Measurements from ENCODE around the gene SPC24.
"Not testable (repeated sequence)": the region's sequence is repeated elsewhere in the genome, so short reads cannot be mapped to it uniquely, and the experiment has no call there.

The SPC24 gene

GRCh38 chr19:11127905-11128304 is 27.7 kb downstream of the SPC24 start:
- Histone ChIP-seq H3K4me3 (ENCODE audit: low read length) (no peak overlapping the region), H3K36me3 (ENCODE audit: control insufficient read depth, insufficient read depth, low read length) (peaks cover 21% of the 10 kb centered on the region), H3K4me1 (ENCODE audit: control insufficient read depth, insufficient read depth, low read length) (no peaks in the 10 kb centered on the region), H3K27ac (ENCODE audit: low read depth, low read length) (no peak overlapping the region), H3K9ac (ENCODE audit: low read length) (no peak overlapping the region), H3K27me3 (ENCODE audit: control insufficient read depth, insufficient read depth, low read length) (no peaks in the 10 kb centered on the region)

- Histone ChIP-seq H3K4me1 (ENCODE audit: control insufficient read depth, insufficient read depth, low read length) (no peaks in the 10 kb centered on the region), H3K9ac (ENCODE audit: low read length) (no peak overlapping the region), H3K27ac (ENCODE audit: low read depth, low read length) (no peak overlapping the region), H3K27me3 (ENCODE audit: control insufficient read depth, insufficient read depth, low read length) (no peaks in the 10 kb centered on the region), H3K36me3 (ENCODE audit: control insufficient read depth, insufficient read depth, low read length) (peaks cover 17% of the 10 kb centered on the region), H3K4me3 (ENCODE audit: low read length) (no peak overlapping the region)
Observed at GRCh38 chr19:11125994-11126685, 29.4 kb downstream of the SPC24 start.

- H3K4me1 ChIP-seq (ENCODE audit: control insufficient read depth, insufficient read depth, low read length); H3K27me3 ChIP-seq (ENCODE audit: control insufficient read depth, insufficient read depth, low read length); H3K27ac ChIP-seq (ENCODE audit: low read depth, low read length); H3K4me3 ChIP-seq (ENCODE audit: low read length); H3K9ac ChIP-seq (ENCODE audit: low read length): not testable (repeated sequence)
- H3K36me3 ChIP-seq (ENCODE audit: control insufficient read depth, insufficient read depth, low read length): peaks cover 17% of the 10 kb centered on the region
Observed at GRCh38 chr19:11124157-11124556, 31.4 kb downstream of the SPC24 start.

GRCh38 chr19:11123114-11123513 is 32.5 kb downstream of the SPC24 start:
- H3K4me1 ChIP-seq (ENCODE audit: control insufficient read depth, insufficient read depth, low read length): no peaks in the 10 kb centered on the region
- peaks cover 19% of the 10 kb centered on the region for H3K36me3 ChIP-seq (ENCODE audit: control insufficient read depth, insufficient read depth, low read length)
- no peak overlapping the region for H3K9ac ChIP-seq (ENCODE audit: low read length)
- H3K27ac ChIP-seq (ENCODE audit: low read depth, low read length): no peak overlapping the region
- H3K27me3 ChIP-seq (ENCODE audit: control insufficient read depth, insufficient read depth, low read length): no peaks in the 10 kb centered on the region
- no peak overlapping the region for H3K4me3 ChIP-seq (ENCODE audit: low read length)

- peaks cover 16% of the 10 kb centered on the region for H3K36me3 ChIP-seq (ENCODE audit: control insufficient read depth, insufficient read depth, low read length)
- H3K27ac ChIP-seq (ENCODE audit: low read depth, low read length); H3K4me3 ChIP-seq (ENCODE audit: low read length); H3K9ac ChIP-seq (ENCODE audit: low read length); H3K4me1 ChIP-seq (ENCODE audit: control insufficient read depth, insufficient read depth, low read length); H3K27me3 ChIP-seq (ENCODE audit: control insufficient read depth, insufficient read depth, low read length): not testable (repeated sequence)
Observed at GRCh38 chr19:11121963-11122362, 33.6 kb downstream of the SPC24 start.

- Histone ChIP-seq H3K4me1 (ENCODE audit: control insufficient read depth, insufficient read depth, low read length) (no peaks in the 10 kb centered on the region), H3K27me3 (ENCODE audit: control insufficient read depth, insufficient read depth, low read length) (no peaks in the 10 kb centered on the region), H3K36me3 (ENCODE audit: control insufficient read depth, insufficient read depth, low read length) (peaks cover 22% of the 10 kb centered on the region), H3K9ac (ENCODE audit: low read length) (no peak overlapping the region), H3K27ac (ENCODE audit: low read depth, low read length) (no peak overlapping the region), H3K4me3 (ENCODE audit: low read length) (no peak overlapping the region)
Observed at GRCh38 chr19:11116507-11116906, 39.1 kb downstream of the SPC24 start.

- no peak overlapping the region for H3K27ac ChIP-seq (ENCODE audit: low read depth, low read length)
- H3K27me3 ChIP-seq (ENCODE audit: control insufficient read depth, insufficient read depth, low read length): no peaks in the 10 kb centered on the region
- H3K4me1 ChIP-seq (ENCODE audit: control insufficient read depth, insufficient read depth, low read length): no peaks in the 10 kb centered on the region
- H3K4me3 ChIP-seq (ENCODE audit: low read length): no peak overlapping the region
- peaks cover 22% of the 10 kb centered on the region for H3K36me3 ChIP-seq (ENCODE audit: control insufficient read depth, insufficient read depth, low read length)
- H3K9ac ChIP-seq (ENCODE audit: low read length): no peak overlapping the region
Observed at GRCh38 chr19:11115895-11116446, 39.6 kb downstream of the SPC24 start.

GRCh38 chr19:11115042-11115441 is 40.5 kb downstream of the SPC24 start:
- Histone ChIP-seq H3K27ac (ENCODE audit: low read depth, low read length) (no peak overlapping the region), H3K9ac (ENCODE audit: low read length) (no peak overlapping the region), H3K36me3 (ENCODE audit: control insufficient read depth, insufficient read depth, low read length) (peaks cover 19% of the 10 kb centered on the region), H3K4me3 (ENCODE audit: low read length) (no peak overlapping the region), H3K27me3 (ENCODE audit: control insufficient read depth, insufficient read depth, low read length) (no peaks in the 10 kb centered on the region), H3K4me1 (ENCODE audit: control insufficient read depth, insufficient read depth, low read length) (no peaks in the 10 kb centered on the region)

GRCh38 chr19:11113140-11113708 is 42.4 kb downstream of the SPC24 start:
- Histone ChIP-seq H3K4me3 (ENCODE audit: low read length) (no peak overlapping the region), H3K27ac (ENCODE audit: low read depth, low read length) (no peak overlapping the region), H3K36me3 (ENCODE audit: control insufficient read depth, insufficient read depth, low read length) (peaks cover 18% of the 10 kb centered on the region)

GRCh38 chr19:11111771-11112144 is 43.8 kb downstream of the SPC24 start:
- Histone ChIP-seq H3K27ac (ENCODE audit: low read depth, low read length) (no peak overlapping the region), H3K4me1 (ENCODE audit: control insufficient read depth, insufficient read depth, low read length) (no peaks in the 10 kb centered on the region), H3K36me3 (ENCODE audit: control insufficient read depth, insufficient read depth, low read length) (peaks cover 20% of the 10 kb centered on the region), H3K27me3 (ENCODE audit: control insufficient read depth, insufficient read depth, low read length) (no peaks in the 10 kb centered on the region), H3K4me3 (ENCODE audit: low read length) (no peak overlapping the region), H3K9ac (ENCODE audit: low read length) (no peak overlapping the region)

More at GRCh38 chr19:11113140-11113708, 42.4 kb downstream of the SPC24 start:
- Histone ChIP-seq H3K27me3 (ENCODE audit: control insufficient read depth, insufficient read depth, low read length) (no peaks in the 10 kb centered on the region), H3K4me1 (ENCODE audit: control insufficient read depth, insufficient read depth, low read length) (no peaks in the 10 kb centered on the region), H3K9ac (ENCODE audit: low read length) (no peak overlapping the region)

- Histone ChIP-seq H3K4me1 (ENCODE audit: control insufficient read depth, insufficient read depth, low read length) (no peaks in the 10 kb centered on the region), H3K27me3 (ENCODE audit: control insufficient read depth, insufficient read depth, low read length) (no peaks in the 10 kb centered on the region), H3K36me3 (ENCODE audit: control insufficient read depth, insufficient read depth, low read length) (peaks cover 20% of the 10 kb centered on the region), H3K27ac (ENCODE audit: low read depth, low read length) (no peak overlapping the region), H3K9ac (ENCODE audit: low read length) (no peak overlapping the region), H3K4me3 (ENCODE audit: low read length) (no peak overlapping the region)
Observed at GRCh38 chr19:11111117-11111770, 44.3 kb downstream of the SPC24 start.

- Histone ChIP-seq H3K27ac (ENCODE audit: low read depth, low read length) (no peak overlapping the region), H3K9ac (ENCODE audit: low read length) (no peak overlapping the region), H3K36me3 (ENCODE audit: control insufficient read depth, insufficient read depth, low read length) (peaks cover 17% of the 10 kb centered on the region), H3K4me3 (ENCODE audit: low read length) (no peak overlapping the region), H3K27me3 (ENCODE audit: control insufficient read depth, insufficient read depth, low read length) (no peaks in the 10 kb centered on the region), H3K4me1 (ENCODE audit: control insufficient read depth, insufficient read depth, low read length) (no peaks in the 10 kb centered on the region)
Observed at GRCh38 chr19:11108746-11109145, 46.8 kb downstream of the SPC24 start.
